Endothelial cell of umbilical vein (primary cell): ENCODE measurements around the gene CCDC9. TPM values are rescaled to one million over a fixed set of nuclear protein-coding genes. Genes with fewer than 3 reads are reported as not detected.
A peak's percentile ranks its signal among the peaks of the same experiment; 100 is the strongest.
"Not testable (repeated sequence)": the region's sequence is repeated elsewhere in the genome, so short reads cannot be mapped to it uniquely, and the experiment has no call there.

Experiments
- BruUV-seq: library from RNA; stranded (reverse); fragments of 400-500 nt; replicated peaks from 2 replicates; lab custom pipeline; 2021; lab: Mats Ljungman, UMichigan
- CTCF ChIA-PET: fragments of 300-600, 350-600 bp; sonication (Branson Sonifier 250); formaldehyde crosslinking; loops from one replicate; lab custom pipeline; 2021; ENCODE audit warnings: antibody characterized with exemption, inconsistent platforms; lab: Charles Lee
- POLR2A ChIA-PET: fragments of 300-600, 350-600 bp; sonication (Branson Sonifier 250); formaldehyde crosslinking; loops from one replicate; lab custom pipeline; 2021; ENCODE audit warnings: antibody characterized with exemption, inconsistent platforms; lab: Charles Lee
- DNase-seq: peaks from one replicate; pipeline ENCODE4 v3.0.0-alpha.2; 2011; ENCODE audit warnings: low read depth, low spot score
- FAIRE-seq: peaks from 2 replicates; lab custom pipeline; 2011; peaks lifted over from hg19 to GRCh38; lab: Jason Lieb, UNC
- H2AFZ ChIP-seq: 2 replicates; pipeline ENCODE4 v1.6.0; 2012; ENCODE audit warnings: low read depth, low read length, control low read depth, inconsistent platforms
- H3K27ac ChIP-seq: 2 replicates; pipeline ENCODE4 v1.5.1; 2011; ENCODE audit warnings: low read depth, mild to moderate bottlenecking, control low read depth, low read length, moderate library complexity; ENCODE audit not compliant: insufficient read depth
- H3K27me3 ChIP-seq, 2 experiments: 2 replicates each; pipeline versions ENCODE4 v1.6.0 to v1.6.1; 2011; ENCODE audit warnings: low read length in 2 of 2, mixed read lengths in 1 of 2; ENCODE audit not compliant: control insufficient read depth in 2 of 2, insufficient read depth in 2 of 2
- H3K36me3 ChIP-seq, 2 experiments: 2 replicates in 1 of 2; 3 replicates in 1 of 2; pipeline ENCODE4 v1.5.1; 2011; ENCODE audit warnings: low read length in 2 of 2, mild to moderate bottlenecking in 1 of 2, moderate library complexity in 1 of 2; ENCODE audit not compliant: control insufficient read depth in 2 of 2, insufficient read depth in 2 of 2; ENCODE audit errors: extremely low read depth in 1 of 2
- H3K4me1 ChIP-seq: 3 replicates; pipeline ENCODE4 v1.5.1; 2011; ENCODE audit warnings: mild to moderate bottlenecking, low read length; ENCODE audit not compliant: control insufficient read depth, insufficient read depth; ENCODE audit errors: extremely low read depth
- H3K4me2 ChIP-seq: 2 replicates; pipeline ENCODE4 v1.6.1; 2011; ENCODE audit warnings: low read length, control low read depth, mixed read lengths; ENCODE audit not compliant: insufficient read depth
- H3K4me3 ChIP-seq, 3 experiments: fragments of 200-600 bp in 1 of 3; sonication (generic), shearing (Covaris generic) in 1 of 3; replicated peaks in 1 of 3; 2 replicates each; pipeline ENCODE4 v1.5.1; 2011 to 2016; ENCODE audit warnings: control low read depth in 3 of 3, low read length in 3 of 3, mild to moderate bottlenecking in 2 of 3, inconsistent platforms in 1 of 3, low read depth in 1 of 3, moderate library complexity in 1 of 3; ENCODE audit not compliant: insufficient read depth in 1 of 3
- H3K79me2 ChIP-seq: 2 replicates; pipeline ENCODE4 v1.6.0; 2012; ENCODE audit warnings: low read length, inconsistent platforms; ENCODE audit not compliant: control insufficient read depth, insufficient read depth
- H3K9ac ChIP-seq: replicated peaks from 2 replicates; pipeline ENCODE3; 2011; ENCODE audit warnings: low read length, control low read depth; ENCODE audit not compliant: insufficient read depth; ENCODE audit errors: extremely low read depth
- H3K9me1 ChIP-seq: replicated peaks from 3 replicates; pipeline ENCODE4 v1.6.0; 2011; ENCODE audit warnings: mild to moderate bottlenecking, low read length; ENCODE audit not compliant: control insufficient read depth, insufficient read depth; ENCODE audit errors: extremely low read depth
- H3K9me3 ChIP-seq: replicated peaks from 2 replicates; pipeline ENCODE4 v1.5.1; 2012; ENCODE audit warnings: low read length, inconsistent platforms; ENCODE audit not compliant: control insufficient read depth, insufficient read depth
- H4K20me1 ChIP-seq: replicated peaks from 2 replicates; pipeline ENCODE3; 2011; ENCODE audit warnings: mild to moderate bottlenecking, low read length; ENCODE audit not compliant: control insufficient read depth, insufficient read depth; ENCODE audit errors: extremely low read depth
- MYC ChIP-seq: IDR thresholded peaks from one replicate; pipeline ENCODE4 v1.6.1; 2011; ENCODE audit warnings: mild to moderate bottlenecking, low read depth, low read length
- dilution Hi-C: fragments of 300-500 bp; cut with MboI; formaldehyde crosslinking; loops from one replicate; pipeline ENCODE4 v1.15.0; 2019; ENCODE audit warnings: low sequenced_read_pairs; ENCODE audit not compliant: extremely low pct_ligation_motif_present
- intact Hi-C: fragments of 100-400 bp; cut with micrococcal nuclease; formaldehyde crosslinking; loops from one replicate; pipeline ENCODE4 v1.10.0; 2022
- polyA plus RNA-seq, 4 experiments: library from polyadenylated mRNA; depleted of rRNA in 3 of 4; stranded (reverse) in 3 of 4; unstranded in 1 of 4; fragments of >200 nt; gene quantifications; 2 replicates each; pipeline versions ENCODE4 v1.2.1 to v1.2.3, GENCODE V29; 2011 to 2012; ENCODE audit warnings: missing spikeins in 1 of 4
- total RNA-seq: library from RNA; stranded (reverse); gene quantifications from 2 replicates; pipeline ENCODE4 v1.2.3, GENCODE V29; 2021
- TF ChIP-seq, protein P1 (sequence below), 2 donors: IDR thresholded peaks; 1 replicate in 1 of 2; 2 replicates in 1 of 2; pipeline ENCODE4 v1.5.1; 2011; ENCODE audit warnings: low read length in 2 of 2, mild to moderate bottlenecking in 2 of 2, moderate library complexity in 2 of 2, control low read depth in 1 of 2, inconsistent platforms in 1 of 2, low read depth in 1 of 2; ENCODE audit not compliant: insufficient read depth in 1 of 2; ENCODE audit errors: extremely low read depth in 1 of 2

The CCDC9 gene
- total and polyA plus RNA-seq, 2 donors (not counting 3 experiments of a cell fraction or from before 2014, with no cell fraction given) = 6.0 to 26.9 TPM

DNA sequence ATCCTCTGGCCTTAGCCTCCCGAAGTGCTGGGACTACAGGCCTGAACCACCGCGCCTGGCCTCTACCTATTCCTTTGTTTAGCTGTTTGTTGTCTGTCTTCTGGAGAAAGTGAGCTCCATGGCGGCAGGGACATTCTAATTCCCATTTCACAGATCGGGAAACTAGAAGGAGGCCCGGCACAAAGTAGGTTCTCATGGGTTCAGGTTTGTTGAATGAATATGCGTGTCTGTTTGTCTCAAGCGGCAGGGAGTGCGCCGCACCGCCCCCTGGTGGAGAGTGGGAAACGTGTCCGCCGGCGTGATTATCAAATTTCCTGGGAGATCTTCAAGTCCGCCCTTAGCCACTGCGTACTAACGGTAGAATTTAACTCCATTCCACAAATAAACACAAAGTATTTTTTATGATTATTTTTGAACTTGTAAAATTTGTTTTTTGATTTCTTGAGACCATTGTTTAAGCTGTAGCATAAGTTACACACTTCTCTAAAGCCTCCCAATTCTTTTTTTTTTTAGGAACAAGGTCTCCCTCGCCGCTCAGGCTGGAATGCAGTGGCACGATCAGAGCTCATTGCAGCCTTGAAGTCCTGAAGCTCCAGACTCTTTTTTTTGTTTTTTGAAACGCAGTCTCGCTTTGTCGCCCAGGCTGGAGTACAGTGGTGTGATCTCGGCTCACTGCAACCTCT is 8.9 kb upstream of the CCDC9 start:
- DNase-seq (peak; percentile 74), FAIRE-seq (no peak)
- TF ChIP-seq, protein P1, sequence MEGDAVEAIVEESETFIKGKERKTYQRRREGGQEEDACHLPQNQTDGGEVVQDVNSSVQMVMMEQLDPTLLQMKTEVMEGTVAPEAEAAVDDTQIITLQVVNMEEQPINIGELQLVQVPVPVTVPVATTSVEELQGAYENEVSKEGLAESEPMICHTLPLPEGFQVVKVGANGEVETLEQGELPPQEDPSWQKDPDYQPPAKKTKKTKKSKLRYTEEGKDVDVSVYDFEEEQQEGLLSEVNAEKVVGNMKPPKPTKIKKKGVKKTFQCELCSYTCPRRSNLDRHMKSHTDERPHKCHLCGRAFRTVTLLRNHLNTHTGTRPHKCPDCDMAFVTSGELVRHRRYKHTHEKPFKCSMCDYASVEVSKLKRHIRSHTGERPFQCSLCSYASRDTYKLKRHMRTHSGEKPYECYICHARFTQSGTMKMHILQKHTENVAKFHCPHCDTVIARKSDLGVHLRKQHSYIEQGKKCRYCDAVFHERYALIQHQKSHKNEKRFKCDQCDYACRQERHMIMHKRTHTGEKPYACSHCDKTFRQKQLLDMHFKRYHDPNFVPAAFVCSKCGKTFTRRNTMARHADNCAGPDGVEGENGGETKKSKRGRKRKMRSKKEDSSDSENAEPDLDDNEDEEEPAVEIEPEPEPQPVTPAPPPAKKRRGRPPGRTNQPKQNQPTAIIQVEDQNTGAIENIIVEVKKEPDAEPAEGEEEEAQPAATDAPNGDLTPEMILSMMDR (IDR thresholded peaks at IDR 0.05; ENCODE audit: extremely low read depth in 1 of 2, insufficient read depth in 1 of 2, low read depth in 1 of 2, low read length in 2 of 2) = peak; percentile 84 to 85
- TF ChIP-seq MYC = no peak
- Histone ChIP-seq H3K9me1 (no peaks in the 10 kb centered on the region), H3K79me2 (no peaks in the 10 kb centered on the region), H4K20me1 (no peaks in the 10 kb centered on the region), H3K27me3 (no peaks in the 10 kb centered on the region), H3K4me2 (no peak overlapping the region), H3K36me3 (no peaks in the 10 kb centered on the region), H3K27ac (no peak overlapping the region), H3K9ac (no peak overlapping the region), H3K4me1 (peaks cover 9% of the 10 kb centered on the region), H3K4me3 (no peak overlapping the region), H3K9me3 (no peaks in the 10 kb centered on the region), H2AFZ (no peak overlapping the region)
- CTCF ChIA-PET = interaction anchor here (0.6 to 8.3 kb wide), 25 partner anchors 9 to 394 kb away, joined by 3 to 533 read pairs (median 3); partner anchors contain the start of genes CCDC9 and ZC3H4
- dilution Hi-C loops (no loop called here), intact Hi-C loops (no loop called here)
- POLR2A ChIA-PET = no interaction called here
- no TSS peak for BruUV-seq

DNA sequence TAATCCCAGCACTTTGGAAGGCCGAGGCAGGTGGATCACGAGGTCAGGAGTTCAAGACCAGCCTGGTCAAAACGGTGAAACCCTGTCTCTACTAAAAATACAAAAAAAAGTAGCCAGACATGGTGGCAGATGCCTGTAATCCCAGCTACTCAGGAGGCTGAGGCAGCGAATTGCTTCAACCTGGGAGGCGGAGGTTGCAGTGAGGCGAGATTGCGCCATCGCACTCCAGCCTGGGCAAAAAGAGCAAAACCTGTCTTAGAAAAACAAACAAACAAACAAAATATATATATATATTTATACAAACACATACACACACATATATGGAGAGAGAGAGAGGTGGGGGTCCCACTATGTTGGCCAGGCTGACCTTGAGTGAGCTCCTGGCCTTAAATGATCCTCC is 3.3 kb upstream of the CCDC9 start:
- BruUV-seq, H3K9ac ChIP-seq, H3K9me3 ChIP-seq, POLR2A ChIA-PET, H2AFZ ChIP-seq, intact Hi-C loops, FAIRE-seq, H3K4me3 ChIP-seq, dilution Hi-C loops, H3K27me3 ChIP-seq, H3K79me2 ChIP-seq, H3K36me3 ChIP-seq, H3K9me1 ChIP-seq, H3K4me2 ChIP-seq, DNase-seq, H4K20me1 ChIP-seq, H3K27ac ChIP-seq, H3K4me1 ChIP-seq: not testable (repeated sequence)
- CTCF ChIA-PET = interaction anchor here (1.4 kb wide), 2 partner anchors 9 to 240 kb away, joined by 5 to 8 read pairs; no protein-coding TSS in a partner anchor
